ES-I3 (cell line): ENCODE measurements around the gene SECISBP2L.
"Not testable (repeated sequence)": the region's sequence is repeated elsewhere in the genome, so short reads cannot be mapped to it uniquely, and the experiment has no call there.

ENCODE experiments used
- H3K36me3 ChIP-seq: 2 replicates; pipeline ENCODE4 v1.6.1; 2013; ENCODE audit warnings: mild to moderate bottlenecking, low read length, control low read depth, moderate library complexity; ENCODE audit not compliant: insufficient read depth
- H3K4me1 ChIP-seq: 2 replicates; pipeline ENCODE4 v1.6.1; 2013; ENCODE audit warnings: mild to moderate bottlenecking, control low read depth, low read length; ENCODE audit not compliant: insufficient read depth
- H3K9ac ChIP-seq: 2 replicates; pipeline ENCODE4 v1.6.1; 2013; ENCODE audit warnings: low read depth, mild to moderate bottlenecking, low read length, moderate library complexity
- H3K9me3 ChIP-seq: 2 replicates; pipeline ENCODE4 v1.6.1; 2013; ENCODE audit warnings: mild to moderate bottlenecking, low read length, moderate library complexity; ENCODE audit not compliant: control insufficient read depth, insufficient read depth

SECISBP2L gene

GRCh38 chr15:48975472-48976419 lies 70.5 kb downstream of the SECISBP2L start:
- H3K9ac ChIP-seq = peak overlapping the region; percentile 68

GRCh38 chr15:48974882-48975281 lies 71.4 kb downstream of the SECISBP2L start:
- Histone ChIP-seq H3K4me1 (no peaks in the 10 kb centered on the region), H3K9ac (no peak overlapping the region), H3K36me3 (no peaks in the 10 kb centered on the region), H3K9me3 (no peaks in the 10 kb centered on the region)

More at GRCh38 chr15:48975472-48976419, 70.5 kb downstream of the SECISBP2L start:
- Histone ChIP-seq H3K9me3 (no peaks in the 10 kb centered on the region), H3K4me1 (no peaks in the 10 kb centered on the region), H3K36me3 (no peaks in the 10 kb centered on the region)

GRCh38 chr15:48972750-48973503 lies 73.3 kb downstream of the SECISBP2L start:
- no peaks in the 10 kb centered on the region for H3K4me1 ChIP-seq
- H3K9me3 ChIP-seq = no peaks in the 10 kb centered on the region
- no peaks in the 10 kb centered on the region for H3K36me3 ChIP-seq
- H3K9ac ChIP-seq = no peak overlapping the region

- not testable (repeated sequence) for H3K36me3 ChIP-seq, H3K4me1 ChIP-seq, H3K9me3 ChIP-seq, H3K9ac ChIP-seq
Observed at GRCh38 chr15:48970926-48971325, 75.3 kb downstream of the SECISBP2L start.

DNA sequence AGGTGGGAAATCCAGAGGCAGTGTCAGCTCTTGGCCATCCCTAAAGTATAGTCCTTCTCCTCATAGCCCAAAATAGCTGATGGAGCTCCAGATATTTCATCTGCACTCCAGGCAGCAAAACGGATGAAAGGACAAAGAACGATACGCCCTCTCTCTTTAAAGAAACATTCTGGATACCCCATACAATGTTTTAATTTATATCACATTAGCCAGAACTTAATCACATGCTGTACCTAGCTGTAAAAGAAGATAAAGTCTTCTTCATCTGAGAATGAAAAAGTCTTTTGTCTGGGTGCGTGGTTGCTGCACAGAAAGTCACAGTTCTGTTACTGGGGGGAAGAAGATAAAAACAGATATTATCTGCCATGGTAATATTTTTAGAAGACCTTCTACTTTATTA lies 78.2 kb downstream of the SECISBP2L start:
- Histone ChIP-seq H3K36me3 (no peaks in the 10 kb centered on the region), H3K9ac (no peak overlapping the region), H3K9me3 (no peaks in the 10 kb centered on the region), H3K4me1 (no peaks in the 10 kb centered on the region)

- Histone ChIP-seq H3K36me3 (no peaks in the 10 kb centered on the region), H3K4me1 (no peaks in the 10 kb centered on the region), H3K9me3 (no peaks in the 10 kb centered on the region), H3K9ac (no peak overlapping the region)
Observed at GRCh38 chr15:48967336-48967735, 78.9 kb downstream of the SECISBP2L start.

DNA sequence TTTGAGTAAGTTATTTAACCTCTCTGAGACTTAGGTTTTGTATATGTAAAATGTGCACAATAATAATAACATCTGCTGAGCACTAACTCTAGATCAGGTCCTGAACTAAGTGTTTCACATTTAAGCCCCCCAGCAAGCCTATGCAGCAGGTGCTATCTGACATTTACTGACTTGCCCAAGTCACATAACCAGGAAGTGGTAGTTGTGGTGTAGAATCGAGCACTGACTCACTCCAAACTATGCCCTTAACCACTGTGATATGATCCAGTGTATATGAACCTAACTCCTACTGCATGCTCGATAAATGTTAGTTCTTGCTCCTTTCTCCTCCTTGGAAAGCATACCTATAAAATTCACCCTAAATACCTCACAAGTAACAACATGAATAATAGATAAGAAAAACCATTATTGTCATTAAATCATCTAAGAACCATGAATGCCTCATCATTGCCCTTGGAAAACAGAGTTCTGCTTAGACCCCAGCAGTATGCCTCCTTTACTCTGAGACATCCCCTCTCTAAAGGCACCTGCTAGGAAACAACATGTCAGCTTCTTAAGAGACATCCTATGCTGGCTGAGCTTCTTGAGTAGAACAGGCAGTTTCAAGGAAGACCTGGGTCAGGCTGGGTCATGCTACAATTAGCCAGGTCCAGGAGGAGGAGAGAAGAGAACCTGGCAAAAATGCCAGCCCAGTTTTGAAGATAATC lies 79.5 kb downstream of the SECISBP2L start:
- Histone ChIP-seq H3K9me3 (no peaks in the 10 kb centered on the region), H3K4me1 (no peaks in the 10 kb centered on the region), H3K36me3 (no peaks in the 10 kb centered on the region), H3K9ac (no peak overlapping the region)

DNA sequence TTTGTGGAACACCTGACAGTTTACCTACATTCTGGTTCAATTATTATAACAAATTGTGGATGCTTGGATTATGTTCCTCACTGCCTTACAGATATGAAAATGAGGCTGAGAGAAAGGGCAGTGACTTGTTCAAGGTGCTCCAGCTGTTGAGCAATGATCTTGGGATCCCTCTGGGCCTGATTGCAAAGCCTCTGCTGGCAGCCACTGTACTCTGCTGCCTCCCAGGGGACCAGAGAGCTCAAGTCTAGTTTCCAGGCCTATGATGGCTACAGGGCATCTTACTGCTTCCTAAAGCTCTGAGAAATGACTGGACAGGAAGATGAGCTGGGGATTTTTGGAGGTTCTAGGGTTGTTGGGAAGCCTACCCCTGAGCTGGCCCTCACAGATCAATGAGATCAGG lies 80.3 kb downstream of the SECISBP2L start:
- no peaks in the 10 kb centered on the region for H3K36me3 ChIP-seq
- no peaks in the 10 kb centered on the region for H3K9me3 ChIP-seq
- H3K4me1 ChIP-seq = no peaks in the 10 kb centered on the region
- no peak overlapping the region for H3K9ac ChIP-seq

DNA sequence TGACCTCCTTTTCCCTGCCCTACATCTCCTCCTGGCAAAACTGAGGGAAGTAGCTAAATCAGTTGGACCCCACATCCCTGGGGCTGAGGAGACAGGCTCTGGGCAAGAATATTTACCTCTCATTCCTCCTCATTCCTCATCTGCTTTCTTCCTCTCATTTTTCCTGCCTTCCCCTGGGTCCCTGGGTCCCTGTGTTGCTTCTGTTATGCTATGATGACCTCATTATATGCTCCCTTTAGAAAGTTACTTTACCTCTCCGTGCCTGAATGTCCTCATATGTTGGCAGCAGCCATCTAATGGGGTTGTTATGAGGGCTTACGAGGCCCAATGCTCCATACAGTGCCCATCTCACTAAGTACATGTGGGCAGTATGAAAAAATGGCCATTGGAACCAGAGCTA lies 81.3 kb downstream of the SECISBP2L start:
- Histone ChIP-seq H3K9me3 (no peaks in the 10 kb centered on the region), H3K9ac (no peak overlapping the region), H3K36me3 (no peaks in the 10 kb centered on the region), H3K4me1 (no peaks in the 10 kb centered on the region)

DNA sequence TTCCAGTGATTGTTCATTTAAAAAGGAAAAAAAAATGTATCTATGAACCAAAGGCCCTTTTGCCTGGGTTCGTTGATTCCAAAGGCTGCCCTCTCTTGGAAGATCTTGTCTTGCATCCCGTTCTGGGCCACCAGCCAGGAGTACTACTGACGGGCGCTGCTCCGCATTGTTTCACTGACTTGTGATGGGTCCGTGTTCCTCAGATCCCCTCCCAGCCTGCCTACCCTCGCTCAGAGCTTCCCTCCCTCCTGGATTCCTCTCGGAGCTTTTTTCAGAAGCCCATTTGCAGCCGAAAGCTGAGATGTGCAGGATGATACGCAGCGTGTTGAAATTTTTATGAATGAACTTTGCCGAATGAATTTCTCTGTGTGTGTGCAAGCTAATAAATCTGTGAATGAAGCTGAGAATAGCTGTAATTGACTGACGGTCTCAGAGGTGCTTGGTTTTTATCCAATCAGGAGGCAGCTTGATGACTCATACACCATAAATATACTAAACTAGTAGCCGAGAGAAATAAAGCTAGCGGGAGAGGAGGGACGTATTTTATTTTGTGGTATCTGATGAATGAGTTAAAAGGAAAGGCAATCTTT lies 82.6 kb downstream of the SECISBP2L start, which contains the start of gene SHC4:
Gene SHC4 (minus strand): TSS at position 396 of the 590 bp plus-strand sequence. CDS start 904 bp downstream, outside the sequence.
- Histone ChIP-seq H3K9ac (peak within 1 kb of the TSS; percentile 50), H3K36me3 (no peaks in the 10 kb centered on the region), H3K4me1 (no peaks in the 10 kb centered on the region), H3K9me3 (no peaks in the 10 kb centered on the region)

GRCh38 chr15:48962662-48963523 lies 83.4 kb downstream of the SECISBP2L start:
- H3K9ac ChIP-seq = peak overlapping the region; percentile 50
- no peaks in the 10 kb centered on the region for H3K36me3 ChIP-seq
- no peaks in the 10 kb centered on the region for H3K9me3 ChIP-seq
- no peaks in the 10 kb centered on the region for H3K4me1 ChIP-seq

- Histone ChIP-seq H3K9me3 (no peaks in the 10 kb centered on the region), H3K4me1 (peaks cover 8% of the 10 kb centered on the region; the same call in 1 of the 2 replicates), H3K9ac (no peak overlapping the region), H3K36me3 (no peaks in the 10 kb centered on the region)
Observed at GRCh38 chr15:48955967-48956366, 90.3 kb downstream of the SECISBP2L start.

- H3K9me3 ChIP-seq = no peaks in the 10 kb centered on the region
- no peak overlapping the region for H3K9ac ChIP-seq
- H3K4me1 ChIP-seq = peaks cover 8% of the 10 kb centered on the region; the same call in 1 of the 2 replicates
- H3K36me3 ChIP-seq = no peaks in the 10 kb centered on the region
Observed at GRCh38 chr15:48955370-48955769, 90.9 kb downstream of the SECISBP2L start.
